CD4-positive, alpha-beta T cell treated with Interleukin-15 for 1 hour (primary cell): ENCODE measurements around the gene TRAF3.
"Not testable (repeated sequence)": the region's sequence is repeated elsewhere in the genome, so short reads cannot be mapped to it uniquely, and the experiment has no call there.

Experiments
- DNase-seq: peaks from one replicate; pipeline ENCODE4 v3.0.0-alpha.2; 2020

TRAF3 gene

GRCh38 chr14:102831163-102831804 is 54.0 kb downstream of the TRAF3 start:
- DNase-seq = no peak

GRCh38 chr14:102833341-102833740 is 56.1 kb downstream of the TRAF3 start:
- DNase-seq = no peak

DNA sequence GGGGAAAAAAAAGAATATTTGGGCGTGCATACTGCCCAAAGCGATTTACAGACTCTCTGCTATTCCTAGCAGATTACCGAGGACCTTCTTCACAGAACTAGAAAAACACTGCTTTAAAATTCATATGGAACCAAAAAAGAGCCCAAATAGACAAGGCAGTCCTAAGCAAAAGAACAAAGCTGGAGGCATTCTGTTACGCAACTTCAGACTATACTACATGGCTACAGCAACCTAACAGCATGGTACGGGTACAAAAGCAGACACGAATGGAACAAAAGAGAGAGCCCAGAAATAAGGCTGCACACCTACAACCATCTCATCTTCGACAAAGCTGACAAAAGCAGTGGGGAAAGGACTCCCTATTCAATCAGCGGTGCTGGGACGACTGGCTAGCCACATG is 56.7 kb downstream of the TRAF3 start:
- DNase-seq = no peak

- no peak for DNase-seq
These were observed 58.7 kb downstream of the TRAF3 start for GRCh38 chr14:102835959-102836358.

GRCh38 chr14:102837120-102837519 is 59.9 kb downstream of the TRAF3 start:
- DNase-seq = not testable (repeated sequence)

- no peak for DNase-seq
These were observed 61.3 kb downstream of the TRAF3 start for GRCh38 chr14:102838501-102838900.

DNA sequence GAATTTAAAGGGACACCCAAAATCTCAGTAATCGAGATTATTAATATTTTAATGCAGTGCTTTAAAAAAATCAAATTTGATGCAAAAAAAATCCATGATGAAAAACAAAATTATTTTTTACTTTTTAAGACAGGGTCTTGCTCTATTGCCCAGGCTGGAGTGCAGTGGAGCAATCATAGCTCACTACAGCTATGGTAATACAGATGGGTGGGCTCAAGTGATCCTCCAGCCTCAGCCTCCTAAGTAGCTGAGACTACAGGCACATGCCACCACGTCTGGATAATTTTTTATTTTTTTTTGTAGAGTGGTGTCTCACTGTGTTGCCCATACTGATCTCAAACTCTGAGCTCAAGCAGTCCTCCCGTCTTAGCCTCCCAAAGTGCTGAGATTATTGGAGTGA is 62.9 kb downstream of the TRAF3 start:
- DNase-seq = no peak

GRCh38 chr14:102840771-102841528 is 63.7 kb downstream of the TRAF3 start:
- peak; percentile 24 for DNase-seq

DNA sequence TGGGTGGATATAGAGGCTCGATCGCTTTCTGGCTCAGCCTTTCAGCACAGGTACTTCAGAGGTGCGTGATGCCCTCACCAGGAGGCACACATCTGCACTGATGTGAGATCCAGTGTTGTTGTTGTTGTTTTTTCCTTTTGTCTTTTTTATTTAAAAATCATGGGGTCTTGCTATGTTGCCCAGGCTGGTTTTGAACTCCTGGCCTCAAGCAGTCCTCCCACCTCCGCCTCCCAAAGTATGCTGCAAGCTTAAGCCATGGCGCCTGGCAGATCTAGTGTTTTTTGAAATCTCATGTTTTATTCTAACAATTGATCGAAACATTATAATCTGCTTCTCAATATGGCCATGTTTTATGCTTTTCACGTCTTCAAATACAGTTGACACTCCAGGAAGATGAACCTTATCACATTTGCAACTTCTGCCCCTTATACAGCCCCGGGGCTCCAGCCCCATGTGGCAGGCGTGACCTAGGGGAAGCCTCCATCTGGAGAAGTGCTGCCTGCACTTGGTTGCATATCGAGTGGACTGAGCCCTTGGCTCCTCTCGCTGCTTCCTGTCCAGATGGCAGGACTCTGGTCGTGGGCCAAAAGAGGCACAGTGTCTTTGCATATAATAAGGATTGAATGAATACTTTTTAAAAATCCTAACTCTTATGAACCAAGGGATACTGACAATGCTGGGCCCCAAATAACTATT is 71.7 kb downstream of the TRAF3 start:
- DNase-seq = no peak

- no peak for DNase-seq
These were observed 72.5 kb downstream of the TRAF3 start for GRCh38 chr14:102849526-102850379.

DNA sequence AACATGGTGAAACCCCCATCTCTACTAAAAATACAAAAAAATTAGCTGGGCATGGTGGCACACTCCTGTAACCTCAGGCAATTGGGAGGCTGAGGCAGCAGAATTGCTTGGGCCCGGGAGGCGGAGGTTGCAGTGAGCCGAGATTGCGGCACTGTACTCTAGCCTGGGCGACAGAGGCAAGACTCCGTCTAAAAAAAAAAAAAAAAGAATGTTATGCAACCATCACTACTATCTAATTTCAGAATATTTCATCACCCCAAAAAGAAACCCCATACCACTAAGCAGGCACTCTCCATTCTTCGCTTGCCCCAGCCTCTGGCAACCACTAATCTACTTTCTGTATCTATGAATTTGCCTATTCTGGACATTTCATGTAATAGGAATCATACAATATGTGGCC is 76.4 kb downstream of the TRAF3 start:
- DNase-seq = no peak

- no peak for DNase-seq
These were observed 76.9 kb downstream of the TRAF3 start for GRCh38 chr14:102854091-102854703.

- DNase-seq = no peak
These were observed 78.9 kb downstream of the TRAF3 start for GRCh38 chr14:102856179-102856578.

DNA sequence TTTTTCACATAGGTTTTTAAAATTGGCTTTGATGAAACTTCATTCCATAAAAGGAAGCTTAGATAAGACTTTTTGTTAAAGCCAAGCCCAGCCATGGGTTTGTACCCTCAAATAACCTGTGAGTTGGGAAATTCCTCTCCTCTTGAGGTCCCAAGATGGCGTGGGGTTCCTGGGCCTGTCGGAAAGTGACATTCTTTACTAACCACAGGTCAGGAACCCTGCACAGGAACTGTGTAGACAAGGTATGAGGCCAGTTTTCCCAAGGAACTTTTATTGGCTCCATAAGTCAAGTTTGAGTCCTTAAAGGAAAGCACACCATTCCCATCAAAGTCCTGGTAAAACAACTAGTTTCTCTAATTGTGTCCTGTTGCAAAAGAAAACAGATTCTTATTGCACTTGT is 80.2 kb downstream of the TRAF3 start:
- DNase-seq = no peak

DNA sequence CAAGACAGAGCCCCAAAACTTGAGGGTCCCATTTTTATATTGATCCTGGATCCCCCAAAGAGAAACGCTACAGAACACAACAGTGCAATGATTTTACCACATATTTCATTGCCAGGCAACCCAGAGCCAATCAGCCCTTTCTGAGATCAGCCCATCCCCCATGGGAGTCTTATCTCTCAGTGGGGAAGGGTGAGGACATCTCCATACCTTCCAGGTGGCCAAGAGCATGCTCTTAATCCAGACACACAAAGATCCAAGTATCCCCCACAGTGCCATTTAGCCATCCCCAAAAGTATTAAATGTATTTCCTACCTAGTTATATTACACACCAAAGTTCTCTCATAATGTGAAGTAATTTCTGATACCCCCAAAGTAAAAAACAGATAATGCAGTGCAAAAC is 82.7 kb downstream of the TRAF3 start:
- no peak for DNase-seq

- no peak for DNase-seq
These were observed 85.0 kb downstream of the TRAF3 start for GRCh38 chr14:102862154-102862773.

- no peak for DNase-seq
These were observed 86.1 kb downstream of the TRAF3 start for GRCh38 chr14:102863381-102863780.

DNA sequence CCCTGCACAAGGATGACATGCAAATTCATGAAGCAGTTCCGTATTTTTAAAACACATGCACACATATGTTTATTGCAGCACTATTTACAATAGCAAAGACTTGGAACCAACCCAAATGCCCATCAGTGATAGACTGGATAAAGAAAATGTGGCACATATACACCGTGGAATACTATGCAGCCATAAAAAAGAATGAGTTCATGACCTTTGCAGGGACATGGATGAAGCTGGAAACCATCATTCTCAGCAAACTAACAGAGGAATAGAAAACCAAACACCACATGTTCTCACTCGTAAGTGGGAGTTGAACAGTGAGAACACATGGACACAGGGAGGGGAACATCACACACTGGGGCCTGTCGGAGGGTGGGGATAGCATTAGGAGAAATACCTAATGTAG is 88.7 kb downstream of the TRAF3 start:
- DNase-seq = not testable (repeated sequence)

DNA sequence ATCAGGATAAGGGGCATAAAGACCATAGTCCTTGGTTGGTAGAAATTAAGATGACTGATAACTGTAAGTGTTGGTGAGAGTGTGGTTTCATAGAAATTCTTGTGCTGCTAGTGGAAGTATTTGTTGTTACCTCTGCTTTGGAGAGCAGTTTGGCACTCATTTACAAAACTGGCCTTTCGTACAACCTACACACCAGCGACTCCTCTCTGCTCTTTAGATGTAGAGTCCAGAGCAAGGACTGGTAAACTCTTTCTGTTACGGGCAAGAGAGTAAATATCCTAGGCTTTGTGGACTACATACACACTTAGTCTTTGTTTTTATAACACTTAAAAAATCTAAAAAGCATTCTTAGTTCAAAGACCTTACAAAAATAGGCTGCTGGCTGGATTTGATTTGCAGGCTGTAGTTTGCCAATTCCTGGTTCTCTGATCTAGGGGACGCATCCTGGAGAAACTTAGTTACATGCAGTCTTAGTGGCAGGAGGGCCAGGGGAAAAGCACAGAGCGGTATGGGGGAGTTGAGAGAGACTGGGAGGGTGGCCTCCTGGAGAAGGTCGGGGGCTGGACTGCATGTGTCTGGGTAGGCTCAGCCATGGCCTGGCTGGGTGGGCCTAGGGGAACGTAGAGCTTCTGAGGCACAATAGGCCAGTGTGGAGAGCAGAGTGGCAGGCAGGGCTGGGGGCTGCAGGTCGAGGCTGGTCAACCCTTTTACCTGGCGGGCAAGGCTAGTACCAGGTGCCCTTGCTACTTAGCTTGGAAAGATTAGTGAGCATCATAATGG is 89.9 kb downstream of the TRAF3 start:
- DNase-seq = no peak

GRCh38 chr14:102867826-102868580 is 90.8 kb downstream of the TRAF3 start:
- no peak for DNase-seq
